ENCODE data around the gene TMEM151B. TPM values are rescaled to one million over a fixed set of nuclear protein-coding genes. Genes with fewer than 3 reads are reported as not detected.

The TMEM151B gene
- total and polyA plus RNA-seq, 2 of the 4 experiments (the other 2 are of a cell fraction), result not detected

- intact Hi-C loops (cut with micrococcal nuclease), result no loop called here
- no peak overlapping the region for H3K4me3 ChIP-seq (ENCODE audit: insufficient read depth, low read depth, low read length)
- no peak for TF ChIP-seq MAZ (IDR thresholded peaks at IDR 0.05; ENCODE audit: borderline replicate concordance, low read depth, low read length)
- TF ChIP-seq MAFK (IDR thresholded peaks at IDR 0.05; ENCODE audit: low read depth, low read length), result no peak
- no peak for TF ChIP-seq RAD21 (IDR thresholded peaks at IDR 0.05; ENCODE audit: low read length)
- no peak for TF ChIP-seq BHLHE40 (IDR thresholded peaks at IDR 0.05; ENCODE audit: low read depth, low read length)
- no peak for TF ChIP-seq CEBPB (IDR thresholded peaks at IDR 0.05; ENCODE audit: low read depth, low read length)
- TF ChIP-seq SMC3 (IDR thresholded peaks at IDR 0.05; ENCODE audit: low read depth, low read length), result no peak
- TF ChIP-seq NFE2L2 (IDR thresholded peaks at IDR 0.05; ENCODE audit: low read depth, low read length), result no peak
- TF ChIP-seq, protein P1, sequence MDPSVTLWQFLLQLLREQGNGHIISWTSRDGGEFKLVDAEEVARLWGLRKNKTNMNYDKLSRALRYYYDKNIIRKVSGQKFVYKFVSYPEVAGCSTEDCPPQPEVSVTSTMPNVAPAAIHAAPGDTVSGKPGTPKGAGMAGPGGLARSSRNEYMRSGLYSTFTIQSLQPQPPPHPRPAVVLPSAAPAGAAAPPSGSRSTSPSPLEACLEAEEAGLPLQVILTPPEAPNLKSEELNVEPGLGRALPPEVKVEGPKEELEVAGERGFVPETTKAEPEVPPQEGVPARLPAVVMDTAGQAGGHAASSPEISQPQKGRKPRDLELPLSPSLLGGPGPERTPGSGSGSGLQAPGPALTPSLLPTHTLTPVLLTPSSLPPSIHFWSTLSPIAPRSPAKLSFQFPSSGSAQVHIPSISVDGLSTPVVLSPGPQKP (IDR thresholded peaks at IDR 0.05; ENCODE audit: borderline replicate concordance, low read depth, low read length), result no peak
- TF ChIP-seq RFX5 (IDR thresholded peaks at IDR 0.05; ENCODE audit: low read depth, low read length), result no peak
- TF ChIP-seq MXI1 (IDR thresholded peaks at IDR 0.05; ENCODE audit: borderline replicate concordance, low read depth, low read length), result no peak
- TF ChIP-seq CTCF (conservative IDR thresholded peaks at IDR 0.05; ENCODE audit: low read depth, low read length), result no peak
- no peak for TF ChIP-seq CHD1 (IDR thresholded peaks at IDR 0.05; ENCODE audit: low read depth, low read length)
- no peak for TF ChIP-seq FOS (IDR thresholded peaks at IDR 0.05; ENCODE audit: low read depth, low read length)
- TF ChIP-seq POLR2A (IDR thresholded peaks at IDR 0.05; ENCODE audit: low read depth, low read length), result no peak
- TF ChIP-seq, protein P2, sequence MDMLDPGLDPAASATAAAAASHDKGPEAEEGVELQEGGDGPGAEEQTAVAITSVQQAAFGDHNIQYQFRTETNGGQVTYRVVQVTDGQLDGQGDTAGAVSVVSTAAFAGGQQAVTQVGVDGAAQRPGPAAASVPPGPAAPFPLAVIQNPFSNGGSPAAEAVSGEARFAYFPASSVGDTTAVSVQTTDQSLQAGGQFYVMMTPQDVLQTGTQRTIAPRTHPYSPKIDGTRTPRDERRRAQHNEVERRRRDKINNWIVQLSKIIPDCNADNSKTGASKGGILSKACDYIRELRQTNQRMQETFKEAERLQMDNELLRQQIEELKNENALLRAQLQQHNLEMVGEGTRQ (IDR thresholded peaks at IDR 0.05; ENCODE audit: low read depth, low read length), result no peak
Observed at GRCh38 chr6:44232676-44233566, 37.3 kb upstream of the TMEM151B start.

More at GRCh38 chr6:44232676-44233566, 37.3 kb upstream of the TMEM151B start:
- H3K27ac ChIP-seq (ENCODE audit: insufficient read depth, low read length), result no peak overlapping the region
- peak overlapping the region; percentile 52 for H2AK9ac ChIP-seq (replicated peaks; ENCODE audit: low read depth, low read length, poor library complexity)
- no peak overlapping the region for H4K91ac ChIP-seq (ENCODE audit: insufficient read depth, low read depth, low read length)
- dilution Hi-C loops (cut with HindIII; ENCODE audit: low sequenced_read_pairs, unreplicated experiment) (no loop called here), in situ Hi-C loops (cut with MboI; ENCODE audit: low sequenced_read_pairs) (loop anchor here (5.0 kb wide), 1 partner anchor 61 kb away; no protein-coding TSS in a partner anchor)
- POLR2A ChIA-PET (ENCODE audit: unreplicated experiment), result no interaction called here
- no peak overlapping the region for H4K5ac ChIP-seq (ENCODE audit: low read depth, low read length)
- WGBS, 2 experiments (ENCODE audit: extremely low coverage in 2 of 2, insufficient read length in 1 of 2), result 97% methylated on average over 6 of the region's 16 CpGs; no CpG with 5 or more reads in 1 of the 2 experiments
- CTCF ChIA-PET, result interaction anchor here (0.6 kb wide), 1 partner anchor 43 kb away, joined by 4 read pairs; no protein-coding TSS in a partner anchor
- no peak overlapping the region for H4K8ac ChIP-seq (ENCODE audit: low read depth in 2 of 2, low read length in 2 of 2)
- H3K9me1 ChIP-seq (ENCODE audit: insufficient read depth, low read length), result peaks cover 4% of the 10 kb centered on the region
- no peak overlapping the region for H2AFZ ChIP-seq (replicated peaks; ENCODE audit: low read length, poor library complexity)
- H3K27me3 ChIP-seq (ENCODE audit: control insufficient read depth, insufficient read depth, low read length), result no peaks in the 10 kb centered on the region
- H3K79me1 ChIP-seq (ENCODE audit: low read depth in 1 of 2, low read length in 2 of 2), result 0 out of 4 replicates have a peak, but pooled peaks cover 0 to 4% of the 10 kb centered on the region in 2 experiments
- H2BK120ac ChIP-seq (ENCODE audit: low read depth, low read length), result no peak overlapping the region
- no peak overlapping the region for H3K14ac ChIP-seq (replicated peaks; ENCODE audit: low read depth, low read length)
- no peak overlapping the region for H2BK15ac ChIP-seq (ENCODE audit: low read depth, low read length)
- H3K9me3 ChIP-seq (ENCODE audit: control insufficient read depth, insufficient read depth, low read length), result no peaks in the 10 kb centered on the region
- H2BK5ac ChIP-seq (ENCODE audit: low read depth, low read length, poor library complexity, severe bottlenecking), result no peak overlapping the region
- no peak overlapping the region for H2AK5ac ChIP-seq (ENCODE audit: low read depth, low read length)
- H3K4ac ChIP-seq (ENCODE audit: low read depth, low read length), result no peak overlapping the region
- no peaks in the 10 kb centered on the region for H4K20me1 ChIP-seq (ENCODE audit: insufficient read depth, low read length)
- H2BK20ac ChIP-seq (ENCODE audit: low read depth, low read length), result no peak overlapping the region
- H3K56ac ChIP-seq (ENCODE audit: extremely low read depth, insufficient read depth, low read length), result no peak overlapping the region
- no peak for DNase-seq
- no peak overlapping the region for H3K9ac ChIP-seq (ENCODE audit: low read depth, low read length)
- BruUV-seq (replicated peaks), result no TSS peak
- ATAC-seq (ENCODE audit: low read depth), result no peak
- H3K23ac ChIP-seq (ENCODE audit: low read depth, low read length), result no peak overlapping the region
- peaks cover 2% of the 10 kb centered on the region; the same call in 1 of the 2 replicates for H3K36me3 ChIP-seq (ENCODE audit: control insufficient read depth, insufficient read depth, low read length)
- no peak overlapping the region for H3K4me2 ChIP-seq (ENCODE audit: low read depth, low read length)
- peaks cover 14% of the 10 kb centered on the region for H3K4me1 ChIP-seq (ENCODE audit: control insufficient read depth, insufficient read depth, low read length)
- H3K18ac ChIP-seq (ENCODE audit: low read depth, low read length), result no peak overlapping the region
